Mammary epithelial cell (primary cell): Measurements from ENCODE around the gene OVOL2.

Source experiments
- EZH2 ChIP-seq: IDR thresholded peaks from 2 replicates; pipeline ENCODE4 v1.6.1; 2012; ENCODE audit warnings: low read length, inconsistent platforms, borderline replicate concordance
- TF ChIP-seq, protein P1 (sequence below), 2 donors: IDR thresholded peaks in 1 of 2; conservative IDR thresholded peaks in 1 of 2; 2 replicates each; pipeline ENCODE4 v1.5.1; 2011 to 2012; ENCODE audit warnings: inconsistent platforms in 2 of 2, low read length in 2 of 2, mild to moderate bottlenecking in 2 of 2, control low read depth in 1 of 2, low read depth in 1 of 2; ENCODE audit not compliant: insufficient read depth in 1 of 2; ENCODE audit errors: extremely low read depth in 1 of 2

DNA sequence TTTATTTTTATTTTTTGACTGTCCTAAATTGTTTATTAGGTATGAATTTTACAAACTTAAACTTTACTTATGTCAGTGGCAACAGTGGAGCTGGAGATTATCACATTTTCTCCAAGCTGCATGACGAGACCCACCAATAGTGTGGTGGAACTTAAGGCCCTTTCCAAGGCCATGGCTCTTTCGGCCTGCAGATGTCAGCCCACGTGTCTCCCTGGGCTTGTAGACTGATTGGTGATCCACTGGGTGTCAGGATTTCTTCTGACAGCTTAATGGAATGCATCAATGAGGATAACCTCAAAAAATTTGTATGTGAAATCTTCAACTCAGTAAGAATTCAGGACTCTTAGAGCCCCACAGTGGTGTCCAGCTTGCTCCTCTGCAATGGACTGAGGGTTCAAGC is 32.3 kb upstream of the OVOL2 start:
- TF ChIP-seq, protein P1, sequence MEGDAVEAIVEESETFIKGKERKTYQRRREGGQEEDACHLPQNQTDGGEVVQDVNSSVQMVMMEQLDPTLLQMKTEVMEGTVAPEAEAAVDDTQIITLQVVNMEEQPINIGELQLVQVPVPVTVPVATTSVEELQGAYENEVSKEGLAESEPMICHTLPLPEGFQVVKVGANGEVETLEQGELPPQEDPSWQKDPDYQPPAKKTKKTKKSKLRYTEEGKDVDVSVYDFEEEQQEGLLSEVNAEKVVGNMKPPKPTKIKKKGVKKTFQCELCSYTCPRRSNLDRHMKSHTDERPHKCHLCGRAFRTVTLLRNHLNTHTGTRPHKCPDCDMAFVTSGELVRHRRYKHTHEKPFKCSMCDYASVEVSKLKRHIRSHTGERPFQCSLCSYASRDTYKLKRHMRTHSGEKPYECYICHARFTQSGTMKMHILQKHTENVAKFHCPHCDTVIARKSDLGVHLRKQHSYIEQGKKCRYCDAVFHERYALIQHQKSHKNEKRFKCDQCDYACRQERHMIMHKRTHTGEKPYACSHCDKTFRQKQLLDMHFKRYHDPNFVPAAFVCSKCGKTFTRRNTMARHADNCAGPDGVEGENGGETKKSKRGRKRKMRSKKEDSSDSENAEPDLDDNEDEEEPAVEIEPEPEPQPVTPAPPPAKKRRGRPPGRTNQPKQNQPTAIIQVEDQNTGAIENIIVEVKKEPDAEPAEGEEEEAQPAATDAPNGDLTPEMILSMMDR (conservative IDR thresholded peaks at IDR 0.05 in 1 of 2, IDR thresholded peaks at IDR 0.05 in 1 of 2; ENCODE audit: extremely low read depth in 1 of 2, insufficient read depth in 1 of 2, low read depth in 1 of 2, low read length in 2 of 2): no peak
- TF ChIP-seq EZH2: no peak
